Ascending aorta (tissue), 2 donors: ENCODE data around the gene MYCN. TPM values are rescaled to one million over a fixed set of nuclear protein-coding genes. Genes with fewer than 3 reads are reported as not detected.

Experiments
- DNase-seq, 2 donors: peaks; one replicate each; pipeline ENCODE4 v3.0.0-alpha.2; 2019; ENCODE audit warnings: low spot score in 2 of 2
- H3K27ac ChIP-seq, 2 donors: fragments of 200-600 bp; sonication (generic); one replicate each; pipeline ENCODE4 v1.5.1; 2016 to 2017; ENCODE audit warnings: mild to moderate bottlenecking in 1 of 2
- H3K27me3 ChIP-seq: fragments of 200-600 bp; sonication (generic); one replicate; pipeline ENCODE4 v1.5.1; 2017
- H3K36me3 ChIP-seq, 2 donors: fragments of 200-600 bp; sonication (generic); one replicate each; pipeline ENCODE4 v1.5.1; 2016
- H3K4me1 ChIP-seq, 2 donors: fragments of 200-600 bp; sonication (generic); one replicate each; pipeline ENCODE4 v1.5.1; 2016 to 2017; ENCODE audit warnings: mild to moderate bottlenecking in 1 of 2
- H3K4me3 ChIP-seq, 2 donors: fragments of 200-600 bp; sonication (generic); one replicate each; pipeline ENCODE4 v1.5.1; 2016 to 2017; ENCODE audit warnings: mild to moderate bottlenecking in 1 of 2
- H3K9me3 ChIP-seq, 2 donors: fragments of 200-600 bp; sonication (generic); one replicate each; pipeline ENCODE4 v1.5.1; 2016
- intact Hi-C: fragments of 100-400 bp; cut with DNase I; formaldehyde crosslinking; loops from one replicate; pipeline ENCODE4 v1.15.1; 2023
- total RNA-seq: library from RNA; depleted of rRNA; stranded (reverse); fragments of >200 nt; gene quantifications from one replicate; pipeline ENCODE4 v1.1.0, GENCODE V29; 2016
- TF ChIP-seq, protein P1 (sequence below), 3 experiments: fragments of 200-600 bp in 2 of 3; fragments of 450-650 bp in 1 of 3; sonication (generic) in 2 of 3; IDR thresholded peaks; one replicate each; pipeline ENCODE4 v1.5.1; 2016 to 2019; ENCODE audit warnings: antibody characterized with exemption in 3 of 3, mild to moderate bottlenecking in 1 of 3, moderate library complexity in 1 of 3

Gene MYCN
- total RNA-seq, 1 donor from 2014 or later: not detected

DNA sequence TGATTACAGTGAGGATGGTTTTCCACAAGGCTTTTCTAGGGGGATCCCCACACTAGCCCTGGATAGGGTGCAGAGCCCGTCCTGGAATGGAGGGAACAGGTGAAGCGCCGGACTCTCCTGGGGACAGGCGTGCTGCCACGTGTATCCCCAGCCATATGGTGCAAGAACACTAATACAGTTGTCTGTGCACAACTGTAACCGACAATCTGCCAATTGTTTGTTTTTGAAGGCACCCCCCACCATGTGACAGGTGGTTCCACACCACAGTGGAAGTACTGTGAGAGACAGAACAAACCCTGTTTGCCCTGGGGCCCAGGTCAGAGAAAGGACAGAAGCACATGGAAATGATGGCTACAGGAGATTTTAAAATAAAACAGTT, 52.9 kb downstream of the MYCN start:
- H3K4me1 ChIP-seq: no peaks in the 10 kb centered on the region
- no peaks in the 10 kb centered on the region for H3K36me3 ChIP-seq
- no peak overlapping the region for H3K27ac ChIP-seq
- H3K9me3 ChIP-seq: no peaks in the 10 kb centered on the region
- no peak overlapping the region for H3K4me3 ChIP-seq
- DNase-seq: no peak
- TF ChIP-seq, protein P1, sequence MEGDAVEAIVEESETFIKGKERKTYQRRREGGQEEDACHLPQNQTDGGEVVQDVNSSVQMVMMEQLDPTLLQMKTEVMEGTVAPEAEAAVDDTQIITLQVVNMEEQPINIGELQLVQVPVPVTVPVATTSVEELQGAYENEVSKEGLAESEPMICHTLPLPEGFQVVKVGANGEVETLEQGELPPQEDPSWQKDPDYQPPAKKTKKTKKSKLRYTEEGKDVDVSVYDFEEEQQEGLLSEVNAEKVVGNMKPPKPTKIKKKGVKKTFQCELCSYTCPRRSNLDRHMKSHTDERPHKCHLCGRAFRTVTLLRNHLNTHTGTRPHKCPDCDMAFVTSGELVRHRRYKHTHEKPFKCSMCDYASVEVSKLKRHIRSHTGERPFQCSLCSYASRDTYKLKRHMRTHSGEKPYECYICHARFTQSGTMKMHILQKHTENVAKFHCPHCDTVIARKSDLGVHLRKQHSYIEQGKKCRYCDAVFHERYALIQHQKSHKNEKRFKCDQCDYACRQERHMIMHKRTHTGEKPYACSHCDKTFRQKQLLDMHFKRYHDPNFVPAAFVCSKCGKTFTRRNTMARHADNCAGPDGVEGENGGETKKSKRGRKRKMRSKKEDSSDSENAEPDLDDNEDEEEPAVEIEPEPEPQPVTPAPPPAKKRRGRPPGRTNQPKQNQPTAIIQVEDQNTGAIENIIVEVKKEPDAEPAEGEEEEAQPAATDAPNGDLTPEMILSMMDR (IDR thresholded peaks at IDR 0.05): no peak
- H3K27me3 ChIP-seq: no peaks in the 10 kb centered on the region
- intact Hi-C loops: no loop called here

GRCh38 chr2:15993666-15994065, 53.3 kb downstream of the MYCN start:
- no peak for DNase-seq
- Histone ChIP-seq H3K4me1 (no peaks in the 10 kb centered on the region), H3K4me3 (no peak overlapping the region), H3K27me3 (no peaks in the 10 kb centered on the region), H3K9me3 (no peaks in the 10 kb centered on the region), H3K27ac (no peak overlapping the region), H3K36me3 (no peaks in the 10 kb centered on the region)
- intact Hi-C loops: no loop called here
- TF ChIP-seq, protein P1 (IDR thresholded peaks at IDR 0.05): no peak

DNA sequence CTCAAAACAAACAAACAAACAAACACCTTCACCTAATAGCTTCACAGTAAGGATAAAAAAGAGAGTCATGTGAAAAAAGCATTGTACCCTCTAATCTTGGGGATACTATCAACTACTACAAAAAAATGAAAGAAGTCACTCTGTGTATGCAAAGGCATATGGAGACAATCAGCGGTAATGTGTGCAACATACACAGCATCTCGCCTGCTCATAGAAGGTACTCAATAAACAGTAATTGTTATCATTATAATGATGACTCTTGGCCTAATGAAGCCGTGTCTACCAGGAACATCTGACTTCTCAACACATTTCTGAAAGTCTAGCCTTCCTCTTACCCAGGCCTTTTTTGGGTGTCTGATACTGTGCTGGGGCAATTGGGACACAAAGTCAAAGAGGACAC, 55.3 kb downstream of the MYCN start:
- DNase-seq: no peak
- Histone ChIP-seq H3K36me3 (no peaks in the 10 kb centered on the region), H3K4me3 (no peak overlapping the region), H3K9me3 (no peaks in the 10 kb centered on the region), H3K27ac (no peak overlapping the region), H3K27me3 (no peaks in the 10 kb centered on the region), H3K4me1 (no peaks in the 10 kb centered on the region)
- TF ChIP-seq, protein P1 (IDR thresholded peaks at IDR 0.05): no peak
- intact Hi-C loops: no loop called here
